Activated CD4-positive, alpha-beta T cell treated with anti-CD3 and anti-CD28 coated beads, Interleukin-2, Interleukin-6, amounts not matched to agents 100 ng/mL and 50 ng/mL, durations not matched to agents 16 hours and 8 hours (primary cell): ENCODE results near the gene PXDC1.
"Not testable (repeated sequence)": the region's sequence is repeated elsewhere in the genome, so short reads cannot be mapped to it uniquely, and the experiment has no call there.

ENCODE experiments used
- DNase-seq: peaks from one replicate; pipeline ENCODE4 v3.0.0-alpha.2; 2020

The PXDC1 gene

GRCh38 chr6:3707751-3708412 is 43.6 kb downstream of the PXDC1 start:
- DNase-seq: no peak

GRCh38 chr6:3707024-3707423 is 44.5 kb downstream of the PXDC1 start:
- no peak for DNase-seq

- no peak for DNase-seq
Measured at GRCh38 chr6:3706547-3706946, 45.0 kb downstream of the PXDC1 start.

- no peak for DNase-seq
Measured at GRCh38 chr6:3701631-3702030, 49.9 kb downstream of the PXDC1 start.

GRCh38 chr6:3699231-3699630 is 52.3 kb downstream of the PXDC1 start:
- DNase-seq: no peak

- no peak for DNase-seq
Measured at GRCh38 chr6:3698021-3698420, 53.5 kb downstream of the PXDC1 start.

- no peak for DNase-seq
Measured at GRCh38 chr6:3697609-3698008, 53.9 kb downstream of the PXDC1 start.

- DNase-seq: no peak
Measured at GRCh38 chr6:3696525-3697088, 54.9 kb downstream of the PXDC1 start.

- DNase-seq: no peak
Measured at GRCh38 chr6:3695065-3695817, 56.3 kb downstream of the PXDC1 start.

- DNase-seq: no peak
Measured at GRCh38 chr6:3693831-3694230, 57.7 kb downstream of the PXDC1 start.

GRCh38 chr6:3690506-3690905 is 61.0 kb downstream of the PXDC1 start:
- no peak for DNase-seq

- DNase-seq: no peak
Measured at GRCh38 chr6:3687847-3688246, 63.7 kb downstream of the PXDC1 start.

GRCh38 chr6:3683331-3683730 is 68.2 kb downstream of the PXDC1 start:
- no peak for DNase-seq

GRCh38 chr6:3678946-3679345 is 72.6 kb downstream of the PXDC1 start:
- DNase-seq: no peak

- DNase-seq: not testable (repeated sequence)
Measured at GRCh38 chr6:3677751-3678150, 73.8 kb downstream of the PXDC1 start.

GRCh38 chr6:3677351-3677750 is 74.2 kb downstream of the PXDC1 start:
- not testable (repeated sequence) for DNase-seq
